IMR-90 (cell line): Measurements from ENCODE around the gene C1QTNF8. TPM values are rescaled to one million over a fixed set of nuclear protein-coding genes. Genes with fewer than 3 reads are reported as not detected.

Source experiments
- ATAC-seq: fragments of 200-7000 bp; cut with Tn5 transposase; 2 replicates; pipeline ENCODE4 v1.9.1; 2020; ENCODE audit warnings: low read depth, mild to moderate bottlenecking, moderate library complexity
- BruUV-seq: library from RNA; stranded (reverse); fragments of 400-500 nt; replicated peaks from 2 replicates; lab custom pipeline; 2021; lab: Mats Ljungman, UMichigan
- CTCF ChIA-PET: fragments of 300-600 bp; formaldehyde crosslinking; extraction: SDS; loops from one replicate; lab custom pipeline; 2021; ENCODE audit warnings: antibody characterized with exemption; lab: Yijun Ruan, JAX
- POLR2A ChIA-PET: fragments of 300-600 bp; sonication (Branson Sonifier 250); formaldehyde crosslinking; loops from one replicate; lab custom pipeline; 2022; ENCODE audit warnings: antibody characterized with exemption; ENCODE audit not compliant: unreplicated experiment; lab: Charles Lee
- DNase-seq: peaks from one replicate; pipeline ENCODE4 v3.0.0; 2013
- H2AFZ ChIP-seq: replicated peaks from 2 replicates; pipeline ENCODE3; 2013; ENCODE audit warnings: low read length, mild to moderate bottlenecking; ENCODE audit not compliant: poor library complexity
- H2AK5ac ChIP-seq: 2 replicates; pipeline ENCODE4 v1.6.1; 2013; ENCODE audit warnings: low read depth, low read length, inconsistent platforms
- H2AK9ac ChIP-seq: replicated peaks from 2 replicates; pipeline ENCODE3; 2013; ENCODE audit warnings: mild to moderate bottlenecking, low read depth, low read length, moderate library complexity; ENCODE audit not compliant: poor library complexity
- H2BK120ac ChIP-seq: 2 replicates; pipeline ENCODE4 v1.6.1; 2013; ENCODE audit warnings: low read depth, low read length, inconsistent platforms
- H2BK15ac ChIP-seq: 3 replicates; pipeline ENCODE4 v1.6.1; 2013; ENCODE audit warnings: low read depth, low read length, inconsistent platforms
- H2BK20ac ChIP-seq: 2 replicates; pipeline ENCODE4 v1.6.1; 2013; ENCODE audit warnings: low read depth, mild to moderate bottlenecking, inconsistent platforms, low read length, moderate library complexity
- H2BK5ac ChIP-seq: 2 replicates; pipeline ENCODE4 v1.6.1; 2013; ENCODE audit warnings: mild to moderate bottlenecking, low read depth, low read length, inconsistent platforms; ENCODE audit not compliant: poor library complexity, severe bottlenecking
- H3K14ac ChIP-seq: replicated peaks from 2 replicates; pipeline ENCODE4 v1.6.1; 2013; ENCODE audit warnings: low read depth, low read length, inconsistent platforms
- H3K18ac ChIP-seq: 2 replicates; pipeline ENCODE4 v1.6.1; 2013; ENCODE audit warnings: low read depth, low read length, control low read depth
- H3K23ac ChIP-seq: 2 replicates; pipeline ENCODE4 v1.6.1; 2013; ENCODE audit warnings: low read depth, low read length, inconsistent platforms
- H3K27ac ChIP-seq: 2 replicates; pipeline ENCODE4 v1.5.1; 2013; ENCODE audit warnings: mild to moderate bottlenecking, control low read depth, low read length; ENCODE audit not compliant: insufficient read depth
- H3K27me3 ChIP-seq: 2 replicates; pipeline ENCODE4 v1.6.1; 2013; ENCODE audit warnings: low read length; ENCODE audit not compliant: control insufficient read depth, insufficient read depth
- H3K36me3 ChIP-seq: 2 replicates; pipeline ENCODE4 v1.6.1; 2013; ENCODE audit warnings: low read length, mixed read lengths; ENCODE audit not compliant: control insufficient read depth, insufficient read depth
- H3K4ac ChIP-seq: 2 replicates; pipeline ENCODE4 v1.6.1; 2013; ENCODE audit warnings: low read depth, low read length, inconsistent platforms
- H3K4me1 ChIP-seq: 2 replicates; pipeline ENCODE4 v1.6.1; 2013; ENCODE audit warnings: low read length, mixed read lengths; ENCODE audit not compliant: control insufficient read depth, insufficient read depth
- H3K4me2 ChIP-seq: 2 replicates; pipeline ENCODE4 v1.6.1; 2013; ENCODE audit warnings: low read depth, mild to moderate bottlenecking, control low read depth, low read length, moderate library complexity
- H3K4me3 ChIP-seq: 2 replicates; pipeline ENCODE4 v1.5.1; 2013; ENCODE audit warnings: low read depth, mild to moderate bottlenecking, control low read depth, low read length, moderate library complexity; ENCODE audit not compliant: insufficient read depth
- H3K56ac ChIP-seq: 2 replicates; pipeline ENCODE4 v1.6.1; 2013; ENCODE audit warnings: low read length, inconsistent platforms; ENCODE audit not compliant: insufficient read depth; ENCODE audit errors: extremely low read depth
- H3K79me1 ChIP-seq, 2 experiments: 2 replicates each; pipeline ENCODE4 v1.6.1; 2013; ENCODE audit warnings: low read length in 2 of 2, inconsistent platforms in 1 of 2, low read depth in 1 of 2
- H3K9ac ChIP-seq: 2 replicates; pipeline ENCODE4 v1.6.1; 2013; ENCODE audit warnings: low read depth, low read length, control low read depth
- H3K9me1 ChIP-seq: 2 replicates; pipeline ENCODE4 v1.6.1; 2013; ENCODE audit warnings: low read length, inconsistent platforms; ENCODE audit not compliant: insufficient read depth
- H3K9me3 ChIP-seq: 2 replicates; pipeline ENCODE4 v1.6.1; 2013; ENCODE audit warnings: low read length; ENCODE audit not compliant: control insufficient read depth, insufficient read depth
- H4K20me1 ChIP-seq: 2 replicates; pipeline ENCODE4 v1.6.1; 2013; ENCODE audit warnings: low read length, inconsistent platforms; ENCODE audit not compliant: insufficient read depth
- H4K5ac ChIP-seq: 2 replicates; pipeline ENCODE4 v1.6.1; 2013; ENCODE audit warnings: mild to moderate bottlenecking, low read depth, low read length, control low read depth
- H4K8ac ChIP-seq, 2 experiments: 2 replicates each; pipeline ENCODE4 v1.6.1; 2013; ENCODE audit warnings: low read depth in 2 of 2, low read length in 2 of 2, control low read depth in 1 of 2, inconsistent platforms in 1 of 2
- H4K91ac ChIP-seq: 2 replicates; pipeline ENCODE4 v1.6.1; 2013; ENCODE audit warnings: low read depth, low read length, inconsistent platforms; ENCODE audit not compliant: insufficient read depth
- BHLHE40 ChIP-seq: fragments of 150-350 bp; IDR thresholded peaks from 2 replicates; pipeline ENCODE4 v1.6.1; 2016; ENCODE audit warnings: mild to moderate bottlenecking, low read depth, low read length
- CEBPB ChIP-seq: IDR thresholded peaks from 2 replicates; pipeline ENCODE4 v1.6.1; 2012; ENCODE audit warnings: low read depth, low read length, improper control_type of control experiment
- CHD1 ChIP-seq: IDR thresholded peaks from 2 replicates; pipeline ENCODE4 v1.6.1; 2012; ENCODE audit warnings: low read depth, low read length, improper control_type of control experiment
- FOS ChIP-seq: fragments of 150-350 bp; IDR thresholded peaks from 2 replicates; pipeline ENCODE4 v1.6.1; 2016; ENCODE audit warnings: low read depth, low read length
- MAFK ChIP-seq: IDR thresholded peaks from 2 replicates; pipeline ENCODE4 v1.6.1; 2012; ENCODE audit warnings: low read depth, low read length, improper control_type of control experiment
- MAZ ChIP-seq: IDR thresholded peaks from 2 replicates; pipeline ENCODE4 v1.6.1; 2012; ENCODE audit warnings: low read depth, mild to moderate bottlenecking, low read length, improper control_type of control experiment, moderate library complexity, borderline replicate concordance
- MXI1 ChIP-seq: IDR thresholded peaks from 2 replicates; pipeline ENCODE4 v1.6.1; 2012; ENCODE audit warnings: low read depth, mild to moderate bottlenecking, low read length, moderate library complexity, borderline replicate concordance
- NFE2L2 ChIP-seq: fragments of 150-350 bp; IDR thresholded peaks from 2 replicates; pipeline ENCODE4 v1.6.1; 2016; ENCODE audit warnings: low read depth, mild to moderate bottlenecking, low read length
- POLR2A ChIP-seq: IDR thresholded peaks from 2 replicates; pipeline ENCODE4 v1.6.1; 2012; ENCODE audit warnings: mild to moderate bottlenecking, low read depth, low read length
- RAD21 ChIP-seq: IDR thresholded peaks from 2 replicates; pipeline ENCODE4 v1.6.1; 2012; ENCODE audit warnings: low read length, improper control_type of control experiment
- RCOR1 ChIP-seq: IDR thresholded peaks from 2 replicates; pipeline ENCODE4 v1.6.1; 2012; ENCODE audit warnings: mild to moderate bottlenecking, low read length, improper control_type of control experiment; ENCODE audit not compliant: insufficient replicate concordance
- RFX5 ChIP-seq: IDR thresholded peaks from 2 replicates; pipeline ENCODE4 v1.8.0; 2012; ENCODE audit warnings: low read depth, mild to moderate bottlenecking, low read length, moderate library complexity
- SMC3 ChIP-seq: fragments of 150-350 bp; IDR thresholded peaks from 2 replicates; pipeline ENCODE4 v1.6.1; 2016; ENCODE audit warnings: low read depth, mild to moderate bottlenecking, antibody characterized with exemption, low read length, moderate library complexity
- USF2 ChIP-seq: fragments of 150-350 bp; IDR thresholded peaks from 2 replicates; pipeline ENCODE4 v1.6.1; 2017; ENCODE audit warnings: mild to moderate bottlenecking, antibody characterized with exemption, low read length, low read depth
- WGBS, 2 experiments: methylation state at CpG; one replicate each; pipeline versions ENCODE4 v1.1.5 to v1.1.7; 2013; ENCODE audit warnings: missing lambda C conversion rate in 2 of 2; ENCODE audit not compliant: insufficient read length in 1 of 2; ENCODE audit errors: extremely low coverage in 2 of 2; 5-methylcytosine and 5-hydroxymethylcytosine counted together
- dilution Hi-C: fragments of 300-500 bp; cut with HindIII; formaldehyde crosslinking; loops from one replicate; pipeline ENCODE4 v1.14.3; 2018; ENCODE audit warnings: low sequenced_read_pairs; ENCODE audit not compliant: unreplicated experiment
- in situ Hi-C: fragments of 300-500 bp; cut with MboI; formaldehyde crosslinking; loops from 3 replicates; pipeline ENCODE4 v1.14.3; 2019; ENCODE audit warnings: low sequenced_read_pairs, inconsistent platforms, mixed read lengths
- intact Hi-C: fragments of 100-400 bp; cut with micrococcal nuclease; formaldehyde crosslinking; loops from 2 replicates; pipeline ENCODE4 v1.10.0; 2022
- polyA plus RNA-seq, 3 experiments: library from polyadenylated mRNA; depleted of rRNA; stranded (reverse); fragments of >200 nt; gene quantifications; 2 replicates each; pipeline ENCODE4 v1.2.3, GENCODE V29; 2012; ENCODE audit warnings: low replicate concordance in 1 of 3
- total RNA-seq: library from RNA; depleted of rRNA; stranded (reverse); fragments of >200 nt; gene quantifications from 2 replicates; pipeline ENCODE4 v1.2.3, GENCODE V29; 2012
- TF ChIP-seq, protein P1 (sequence below): conservative IDR thresholded peaks from 2 replicates; pipeline ENCODE4 v1.5.1; 2012; ENCODE audit warnings: mild to moderate bottlenecking, low read depth, low read length, improper control_type of control experiment
- TF ChIP-seq, protein P2 (sequence below): fragments of 150-350 bp; IDR thresholded peaks from 2 replicates; pipeline ENCODE4 v1.6.1; 2016; ENCODE audit warnings: low read depth, mild to moderate bottlenecking, low read length, moderate library complexity, borderline replicate concordance

Gene C1QTNF8
- total and polyA plus RNA-seq, 2 of the 4 experiments (the other 2 are of a cell fraction): not detected

DNA sequence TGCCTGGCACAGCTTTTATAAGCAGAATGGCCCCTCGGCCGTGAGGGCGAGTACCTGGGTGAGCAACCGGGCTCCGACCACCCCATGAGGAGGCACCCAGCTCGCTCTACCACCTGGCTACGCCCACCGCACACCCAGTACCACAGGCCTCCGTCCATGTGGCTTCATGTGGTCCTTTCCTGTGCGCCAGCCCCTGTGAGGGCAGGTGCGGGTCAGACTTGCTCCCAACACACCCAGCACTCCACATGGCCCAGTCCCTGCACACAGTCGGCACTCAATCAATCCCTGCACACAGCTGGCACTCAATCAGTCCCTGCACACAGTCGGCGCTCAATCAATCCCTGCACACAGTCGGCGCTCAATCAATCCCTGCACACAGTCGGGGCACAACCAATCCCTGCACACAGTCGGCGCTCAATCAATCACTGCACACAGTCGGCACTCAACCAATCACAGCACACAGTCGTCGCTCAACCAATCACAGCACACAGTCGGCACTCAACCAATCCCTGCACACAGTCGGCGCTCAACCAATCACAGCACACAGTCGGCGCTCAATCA, 4.0 kb downstream of the C1QTNF8 start:
- dilution Hi-C loops: no loop called here
- BruUV-seq: no TSS peak

More for the DNA sequence above, 4.0 kb downstream of the C1QTNF8 start:
- H3K4ac ChIP-seq: no peak overlapping the region
- H4K8ac ChIP-seq: no peak overlapping the region
- no peaks in the 10 kb centered on the region for H3K79me1 ChIP-seq
- no peak overlapping the region for H2BK5ac ChIP-seq
- ATAC-seq (no peak), DNase-seq (no peak)
- H2AK9ac ChIP-seq: no peak overlapping the region
- no peak overlapping the region for H3K27ac ChIP-seq
- no peak overlapping the region for H2BK120ac ChIP-seq
- H3K4me1 ChIP-seq: no peaks in the 10 kb centered on the region
- H3K56ac ChIP-seq: no peak overlapping the region
- H3K9ac ChIP-seq: no peak overlapping the region
- H3K4me3 ChIP-seq: no peak overlapping the region
- 97% methylated on average over 13 of the region's 27 CpGs; no CpG with 5 or more reads in 1 of the 2 experiments for WGBS, 2 experiments
- H2BK20ac ChIP-seq: no peak overlapping the region
- no peak overlapping the region for H4K91ac ChIP-seq
- TF ChIP-seq MAFK (no peak), MXI1 (no peak), NFE2L2 (no peak), MAZ (no peak), USF2 (no peak), CHD1 (no peak), POLR2A (no peak), FOS (no peak), CEBPB (no peak), RCOR1 (no peak), BHLHE40 (no peak), RFX5 (no peak), RAD21 (no peak), SMC3 (no peak)
- TF ChIP-seq, protein P1, sequence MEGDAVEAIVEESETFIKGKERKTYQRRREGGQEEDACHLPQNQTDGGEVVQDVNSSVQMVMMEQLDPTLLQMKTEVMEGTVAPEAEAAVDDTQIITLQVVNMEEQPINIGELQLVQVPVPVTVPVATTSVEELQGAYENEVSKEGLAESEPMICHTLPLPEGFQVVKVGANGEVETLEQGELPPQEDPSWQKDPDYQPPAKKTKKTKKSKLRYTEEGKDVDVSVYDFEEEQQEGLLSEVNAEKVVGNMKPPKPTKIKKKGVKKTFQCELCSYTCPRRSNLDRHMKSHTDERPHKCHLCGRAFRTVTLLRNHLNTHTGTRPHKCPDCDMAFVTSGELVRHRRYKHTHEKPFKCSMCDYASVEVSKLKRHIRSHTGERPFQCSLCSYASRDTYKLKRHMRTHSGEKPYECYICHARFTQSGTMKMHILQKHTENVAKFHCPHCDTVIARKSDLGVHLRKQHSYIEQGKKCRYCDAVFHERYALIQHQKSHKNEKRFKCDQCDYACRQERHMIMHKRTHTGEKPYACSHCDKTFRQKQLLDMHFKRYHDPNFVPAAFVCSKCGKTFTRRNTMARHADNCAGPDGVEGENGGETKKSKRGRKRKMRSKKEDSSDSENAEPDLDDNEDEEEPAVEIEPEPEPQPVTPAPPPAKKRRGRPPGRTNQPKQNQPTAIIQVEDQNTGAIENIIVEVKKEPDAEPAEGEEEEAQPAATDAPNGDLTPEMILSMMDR: no peak
- TF ChIP-seq, protein P2, sequence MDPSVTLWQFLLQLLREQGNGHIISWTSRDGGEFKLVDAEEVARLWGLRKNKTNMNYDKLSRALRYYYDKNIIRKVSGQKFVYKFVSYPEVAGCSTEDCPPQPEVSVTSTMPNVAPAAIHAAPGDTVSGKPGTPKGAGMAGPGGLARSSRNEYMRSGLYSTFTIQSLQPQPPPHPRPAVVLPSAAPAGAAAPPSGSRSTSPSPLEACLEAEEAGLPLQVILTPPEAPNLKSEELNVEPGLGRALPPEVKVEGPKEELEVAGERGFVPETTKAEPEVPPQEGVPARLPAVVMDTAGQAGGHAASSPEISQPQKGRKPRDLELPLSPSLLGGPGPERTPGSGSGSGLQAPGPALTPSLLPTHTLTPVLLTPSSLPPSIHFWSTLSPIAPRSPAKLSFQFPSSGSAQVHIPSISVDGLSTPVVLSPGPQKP: no peak
- H2AFZ ChIP-seq: no peak overlapping the region
- H3K9me1 ChIP-seq: no peaks in the 10 kb centered on the region
- H2AK5ac ChIP-seq: no peak overlapping the region
- CTCF ChIA-PET: no interaction called here
- H4K5ac ChIP-seq: no peak overlapping the region
- intact Hi-C loops (no loop called here), in situ Hi-C loops (no loop called here)
- no peak overlapping the region for H2BK15ac ChIP-seq
- no peak overlapping the region for H3K14ac ChIP-seq
- no peak overlapping the region for H3K18ac ChIP-seq
- no peaks in the 10 kb centered on the region for H4K20me1 ChIP-seq
- POLR2A ChIA-PET: no interaction called here
- H3K36me3 ChIP-seq: no peaks in the 10 kb centered on the region
- no peak overlapping the region for H3K4me2 ChIP-seq
- H3K27me3 ChIP-seq: peaks cover 23% of the 10 kb centered on the region
- no peaks in the 10 kb centered on the region for H3K9me3 ChIP-seq
- no peak overlapping the region for H3K23ac ChIP-seq
